Gastroesophageal sphincter (tissue), 4 donors: ENCODE results near the gene RND1. TPM values are rescaled to one million over a fixed set of nuclear protein-coding genes. Genes with fewer than 3 reads are reported as not detected.

Experiments
- ATAC-seq: fragments of 150-250 bp; one replicate; pipeline ENCODE4 v1.9.1; 2016; ENCODE audit warnings: mild to moderate bottlenecking, moderate library complexity
- H3K27ac ChIP-seq, 4 donors: fragments of 200-600 bp; sonication (generic) in 3 of 4; 1 replicate in 3 of 4; 2 replicates in 1 of 4; pipeline ENCODE4 v1.5.1; 2016 to 2019
- H3K27me3 ChIP-seq: fragments of 200-600 bp; sonication (generic); one replicate; pipeline ENCODE4 v1.5.1; 2019
- H3K36me3 ChIP-seq, 2 donors: fragments of 200-600 bp; sonication (generic); one replicate each; pipeline ENCODE4 v1.5.1; 2019; ENCODE audit warnings: control low read depth in 1 of 2
- H3K4me1 ChIP-seq, 3 donors: fragments of 200-600 bp; sonication (generic); 1 replicate in 2 of 3; 2 replicates in 1 of 3; pipeline ENCODE4 v1.5.1; 2016 to 2019; ENCODE audit warnings: control low read depth in 2 of 3
- H3K4me3 ChIP-seq, 2 donors: fragments of 200-600 bp; sonication (generic); one replicate each; pipeline ENCODE4 v1.5.1; 2019; ENCODE audit warnings: mild to moderate bottlenecking in 1 of 2, moderate library complexity in 1 of 2
- H3K9me3 ChIP-seq, 3 donors: fragments of 200-600 bp; sonication (generic); one replicate each; pipeline ENCODE4 v1.5.1; 2017 to 2019; ENCODE audit warnings: control low read depth in 2 of 3
- EP300 ChIP-seq: sonication (generic); formaldehyde crosslinking; IDR thresholded peaks from one replicate; pipeline ENCODE4 v1.6.1; 2017; ENCODE audit warnings: antibody characterized with exemption, mild to moderate bottlenecking
- POLR2A ChIP-seq, 2 donors: fragments of 450-650 bp; IDR thresholded peaks; one replicate each; pipeline ENCODE4 v1.6.1; 2017; ENCODE audit warnings: antibody characterized with exemption in 2 of 2, mild to moderate bottlenecking in 2 of 2, moderate library complexity in 1 of 2
- POLR2AphosphoS5 ChIP-seq: sonication (generic); formaldehyde crosslinking; IDR thresholded peaks from one replicate; pipeline ENCODE4 v1.6.1; 2017; ENCODE audit warnings: antibody characterized with exemption
- WGBS, 2 donors: methylation state at CpG; one replicate each; pipeline ENCODE4 v1.1.5; 2018; ENCODE audit warnings: low coverage in 1 of 2; 5-methylcytosine and 5-hydroxymethylcytosine counted together
- total RNA-seq, 4 donors: library from RNA; depleted of rRNA; stranded (reverse); fragments of >200 nt; gene quantifications; one replicate each; pipeline ENCODE4 v1.1.0, GENCODE V29; 2016
- TF ChIP-seq, protein P1 (sequence below), 4 experiments: fragments of 200-600 bp in 2 of 4; fragments of 450-650 bp in 2 of 4; sonication (generic) in 1 of 4; IDR thresholded peaks; one replicate each; pipeline ENCODE4 v1.5.1; 2017 to 2019; ENCODE audit warnings: antibody characterized with exemption in 4 of 4, mild to moderate bottlenecking in 2 of 4, moderate library complexity in 2 of 4

The RND1 gene
- total RNA-seq, 4 donors from 2014 or later: 0.19 to 1.9 TPM; not detected in 2

DNA sequence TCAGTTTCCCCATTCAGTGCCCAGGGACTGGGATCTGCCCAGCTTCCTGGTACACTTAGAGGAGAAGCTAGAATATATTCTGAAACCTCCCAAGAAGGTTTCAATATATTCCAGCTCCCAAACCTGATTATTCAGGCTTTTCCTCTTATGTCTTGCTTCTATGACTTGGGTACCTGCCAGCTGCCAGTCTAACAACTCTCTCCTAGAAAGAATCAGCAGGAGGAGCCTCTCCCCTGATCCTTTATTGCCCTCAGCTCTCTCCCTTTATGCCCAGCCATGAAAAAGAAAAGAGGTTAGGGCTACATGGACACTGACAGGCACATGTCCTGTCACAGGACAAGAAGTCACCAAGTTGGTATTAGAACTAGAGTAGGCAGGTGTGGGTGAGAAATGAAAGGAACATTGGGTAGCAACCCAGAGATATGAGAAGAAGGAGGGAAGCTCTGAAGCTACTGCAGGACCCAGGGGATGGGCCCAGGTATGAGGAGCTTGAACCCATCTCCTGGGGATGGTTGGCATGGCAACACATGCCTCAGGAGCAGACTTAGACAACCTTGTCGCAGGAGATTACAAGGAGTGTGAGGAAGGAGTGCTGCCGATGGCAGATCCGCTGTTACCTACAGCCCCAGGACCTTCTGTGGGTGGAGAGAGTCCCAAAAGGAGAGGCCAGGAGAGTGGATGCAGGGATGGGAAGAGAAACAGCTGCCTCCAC lies 49.4 kb downstream of the RND1 start:
- WGBS, 2 donors: 73 to 100% methylated on average over 3 of the region's 3 CpGs
- H3K4me3 ChIP-seq: peak overlapping the region in 1 of 2 donors; percentile 90
- peaks cover 0 to 70% (median 29%) of the 10 kb centered on the region in 3 donors for H3K4me1 ChIP-seq
- no peak for ATAC-seq
- no peaks in the 10 kb centered on the region for H3K36me3 ChIP-seq
- TF ChIP-seq EP300: no peak
- H3K9me3 ChIP-seq: no peaks in the 10 kb centered on the region
- H3K27ac ChIP-seq: peak overlapping the region in 3 of 4 donors; percentile 87 to 94 (median 90)
- no peaks in the 10 kb centered on the region for H3K27me3 ChIP-seq

DNA sequence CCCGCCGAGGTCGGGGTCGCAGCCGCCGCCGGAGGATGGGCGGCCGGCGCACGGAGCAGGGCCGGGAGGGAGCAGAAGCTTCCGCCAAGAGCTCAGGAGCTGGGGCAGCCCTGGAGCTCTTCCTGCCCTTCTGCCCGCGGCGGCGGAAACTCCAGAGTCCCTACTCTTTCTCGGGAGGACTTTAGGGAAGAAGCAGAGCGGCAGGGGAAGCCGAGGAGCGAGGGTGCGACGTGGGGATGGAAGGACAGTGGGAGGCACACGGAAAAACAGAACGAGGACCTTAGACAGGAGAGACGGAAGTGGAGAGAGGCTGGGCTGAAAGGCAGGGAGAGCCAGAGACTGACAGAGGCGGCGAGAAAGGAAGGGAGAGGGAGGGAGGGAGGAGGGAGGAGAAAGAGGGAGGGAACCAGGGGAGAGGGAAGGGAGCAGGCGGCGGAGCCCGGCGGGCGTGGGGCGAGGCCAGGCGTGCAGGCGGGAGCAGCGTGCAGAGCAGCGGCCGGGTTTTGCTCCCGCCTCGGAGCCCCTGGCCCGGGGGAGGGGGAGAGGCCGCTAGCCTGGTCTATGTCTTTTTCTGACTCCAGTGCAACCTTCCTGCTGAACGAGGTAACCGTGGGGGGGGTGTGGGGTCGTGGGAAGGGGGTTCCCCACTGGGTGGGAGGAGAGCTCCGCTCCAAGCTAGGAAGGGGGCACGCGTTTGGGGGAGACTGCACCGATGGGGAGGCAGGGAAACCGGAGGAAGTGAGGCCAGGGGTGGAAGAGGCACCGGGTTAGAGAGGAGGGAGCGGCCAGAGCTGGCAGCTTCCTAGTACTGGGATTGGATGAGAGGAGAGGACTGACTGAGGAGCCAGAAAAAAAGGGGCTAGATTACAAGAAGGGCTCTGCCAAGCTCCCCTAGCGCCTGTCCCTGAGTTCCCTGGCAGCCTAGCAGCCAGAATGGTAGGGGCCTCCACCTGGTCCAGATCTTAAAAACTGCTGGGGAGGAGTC lies 50.3 kb downstream of the RND1 start:
- ATAC-seq: peak; percentile 81
- Histone ChIP-seq H3K4me1 (peaks cover 0 to 78% (median 29%) of the 10 kb centered on the region in 3 donors), H3K36me3 (no peaks in the 10 kb centered on the region), H3K27ac (peak overlapping the region; percentile 75 to 94 (median 88)), H3K4me3 (peak overlapping the region; percentile 89 to 90), H3K9me3 (no peaks in the 10 kb centered on the region), H3K27me3 (no peaks in the 10 kb centered on the region)
- 0 to 2% methylated on average over 22 to 25 of the region's 54 CpGs for WGBS, 2 donors
- TF ChIP-seq, protein P1, sequence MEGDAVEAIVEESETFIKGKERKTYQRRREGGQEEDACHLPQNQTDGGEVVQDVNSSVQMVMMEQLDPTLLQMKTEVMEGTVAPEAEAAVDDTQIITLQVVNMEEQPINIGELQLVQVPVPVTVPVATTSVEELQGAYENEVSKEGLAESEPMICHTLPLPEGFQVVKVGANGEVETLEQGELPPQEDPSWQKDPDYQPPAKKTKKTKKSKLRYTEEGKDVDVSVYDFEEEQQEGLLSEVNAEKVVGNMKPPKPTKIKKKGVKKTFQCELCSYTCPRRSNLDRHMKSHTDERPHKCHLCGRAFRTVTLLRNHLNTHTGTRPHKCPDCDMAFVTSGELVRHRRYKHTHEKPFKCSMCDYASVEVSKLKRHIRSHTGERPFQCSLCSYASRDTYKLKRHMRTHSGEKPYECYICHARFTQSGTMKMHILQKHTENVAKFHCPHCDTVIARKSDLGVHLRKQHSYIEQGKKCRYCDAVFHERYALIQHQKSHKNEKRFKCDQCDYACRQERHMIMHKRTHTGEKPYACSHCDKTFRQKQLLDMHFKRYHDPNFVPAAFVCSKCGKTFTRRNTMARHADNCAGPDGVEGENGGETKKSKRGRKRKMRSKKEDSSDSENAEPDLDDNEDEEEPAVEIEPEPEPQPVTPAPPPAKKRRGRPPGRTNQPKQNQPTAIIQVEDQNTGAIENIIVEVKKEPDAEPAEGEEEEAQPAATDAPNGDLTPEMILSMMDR (IDR thresholded peaks at IDR 0.05): no peak
- TF ChIP-seq POLR2AphosphoS5: peak; percentile 70
- TF ChIP-seq POLR2A (IDR thresholded peaks at IDR 0.05): peak; percentile 20 to 50
- TF ChIP-seq EP300: no peak

DNA sequence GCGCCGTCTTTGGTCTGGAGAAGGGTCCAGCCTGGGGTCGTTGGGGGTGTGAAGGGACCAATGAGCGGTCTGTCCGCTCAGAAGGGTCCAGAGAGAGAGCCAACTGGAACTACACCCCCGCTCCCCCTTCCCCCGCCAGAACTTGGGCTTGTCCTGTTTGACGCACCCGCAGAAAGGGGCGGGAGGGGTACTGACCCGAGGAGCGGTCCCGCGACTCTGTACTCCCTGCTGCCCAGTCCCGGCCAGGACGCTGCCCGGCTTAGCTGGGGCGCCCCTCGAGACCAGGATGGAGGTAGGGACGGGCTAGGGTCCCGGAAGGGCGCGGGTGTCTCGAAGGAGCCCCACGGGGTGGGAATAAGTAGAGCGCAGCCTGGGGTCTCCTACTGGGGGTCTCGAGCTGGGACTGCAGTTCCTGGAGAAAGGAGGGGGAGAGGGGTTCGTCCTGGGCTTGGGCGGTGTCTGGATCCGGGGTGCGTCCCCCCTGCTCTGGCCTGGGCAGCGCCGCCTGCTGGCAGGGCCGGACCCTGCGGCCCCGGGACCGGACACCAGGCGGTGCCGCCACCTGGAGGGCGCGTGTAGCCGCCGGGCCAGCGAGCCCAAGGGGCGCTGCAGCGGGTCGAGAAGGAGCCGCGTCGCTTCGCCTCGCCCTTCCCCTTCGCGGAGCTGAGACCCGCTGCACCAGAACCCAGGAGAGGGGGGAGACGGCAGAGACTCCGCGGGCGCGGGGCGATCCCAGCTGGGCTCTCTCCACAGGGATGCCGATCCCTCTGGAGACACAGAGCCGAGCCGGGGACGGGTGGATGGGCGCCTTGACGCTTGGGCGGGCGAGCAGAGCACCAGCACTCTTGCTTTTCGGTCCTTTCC lies 51.2 kb downstream of the RND1 start:
- TF ChIP-seq POLR2A (IDR thresholded peaks at IDR 0.05) (peak; percentile 48 to 56), EP300 (no peak), POLR2AphosphoS5 (peak; percentile 44)
- TF ChIP-seq, protein P1 (IDR thresholded peaks at IDR 0.05): peak in 3 of 4 experiments; percentile 99 to 100 (median 99)
- peak overlapping the region; percentile 75 to 94 (median 88) for H3K27ac ChIP-seq
- H3K9me3 ChIP-seq: no peaks in the 10 kb centered on the region
- no peaks in the 10 kb centered on the region for H3K36me3 ChIP-seq
- peak overlapping the region; percentile 89 to 90 for H3K4me3 ChIP-seq
- ATAC-seq: peak; percentile 87
- no peaks in the 10 kb centered on the region for H3K27me3 ChIP-seq
- WGBS, 2 donors: 0% methylated on average over 3 of the region's 70 CpGs; no CpG with 5 or more reads in 1 of the 2 donors
- peaks cover 0 to 79% (median 29%) of the 10 kb centered on the region in 3 donors for H3K4me1 ChIP-seq

DNA sequence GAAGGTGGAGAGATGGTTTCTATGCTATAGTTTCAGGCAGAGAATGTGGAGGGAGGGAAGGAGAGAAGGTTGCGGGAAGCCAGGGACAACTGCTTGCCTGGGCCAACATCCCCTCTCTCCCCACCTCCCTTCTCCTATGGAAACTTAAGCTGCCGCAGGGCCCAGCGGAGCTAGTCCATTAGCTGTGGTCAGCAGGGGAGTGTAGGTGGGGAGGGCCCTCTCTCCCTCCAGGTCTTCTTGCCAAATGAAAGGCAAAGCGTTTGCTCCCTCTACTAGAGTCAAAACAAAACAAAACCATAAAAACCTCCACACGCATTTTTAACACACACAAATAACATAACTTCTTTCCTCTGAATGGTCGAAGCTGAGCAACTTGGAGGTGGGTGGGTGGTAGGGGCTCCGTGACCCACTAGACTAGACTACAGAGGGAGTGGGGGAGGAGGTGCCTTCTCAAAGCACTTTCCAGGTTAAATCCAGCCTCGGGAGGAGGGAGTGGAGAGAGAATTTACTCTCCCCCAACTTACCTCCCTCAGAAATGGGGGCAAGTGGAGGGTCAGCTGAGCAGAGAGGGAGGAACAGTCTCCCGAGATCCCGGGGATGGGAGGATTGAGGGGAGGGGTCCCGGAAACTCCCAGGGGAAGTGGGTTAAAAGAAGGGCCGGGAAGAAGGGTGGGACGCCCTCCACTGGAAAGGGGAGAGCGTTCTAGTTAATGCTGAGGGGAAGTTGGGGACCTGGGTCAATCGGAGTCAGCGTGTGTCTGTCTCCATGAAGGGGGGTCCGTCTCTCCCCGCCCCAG lies 52.0 kb downstream of the RND1 start:
- ATAC-seq: no peak
- Histone ChIP-seq H3K9me3 (no peaks in the 10 kb centered on the region), H3K36me3 (no peaks in the 10 kb centered on the region), H3K4me3 (peak overlapping the region; percentile 89 to 90), H3K4me1 (peaks cover 0 to 70% (median 26%) of the 10 kb centered on the region in 3 donors), H3K27me3 (no peaks in the 10 kb centered on the region), H3K27ac (peak overlapping the region; percentile 75 to 94 (median 88))
- WGBS, 2 donors: 17 to 41% methylated on average over 4 to 12 of the region's 18 CpGs
- TF ChIP-seq POLR2AphosphoS5: no peak
- no peak for TF ChIP-seq POLR2A (IDR thresholded peaks at IDR 0.05)
- TF ChIP-seq EP300: no peak
- TF ChIP-seq, protein P1 (IDR thresholded peaks at IDR 0.05): no peak
